SK-N-SH (cell line): ENCODE measurements around the gene RALA. TPM values are rescaled to one million over a fixed set of nuclear protein-coding genes. Genes with fewer than 3 reads are reported as not detected.

Experiments
- CTCF ChIA-PET: fragments of 300-600, 350-600 bp; formaldehyde crosslinking; extraction: SDS; loops from one replicate; lab custom pipeline; 2021; lab: Yijun Ruan, JAX
- POLR2A ChIA-PET: fragments of 350-600 bp; sonication (Branson Sonifier 250); formaldehyde crosslinking; extraction: SDS; loops from one replicate; lab custom pipeline; 2020; ENCODE audit warnings: antibody characterized with exemption, inconsistent platforms; lab: Yijun Ruan, JAX
- DNase-seq: peaks from one replicate; pipeline ENCODE4 v3.0.0; 2012
- H2AFZ ChIP-seq: fragments of 200-600 bp; sonication (generic); 2 replicates; pipeline ENCODE4 v1.8.1; 2016; ENCODE audit warnings: antibody characterized with exemption, mild to moderate bottlenecking, low read depth
- H3F3A ChIP-seq: fragments of 200-600 bp; sonication (generic); replicated peaks from 2 replicates; pipeline ENCODE3; 2016; ENCODE audit warnings: antibody characterized with exemption, mild to moderate bottlenecking; ENCODE audit not compliant: insufficient read depth
- H3K27ac ChIP-seq, 2 experiments: fragments of 200-500 bp in 1 of 2; fragments of 200-600 bp in 1 of 2; sonication (Bioruptor generic) in 1 of 2; sonication (generic), shearing (Covaris generic) in 1 of 2; 2 replicates each; pipeline versions ENCODE4 v1.5.1 to v1.6.1; 2014 to 2016; ENCODE audit warnings: low read depth in 2 of 2, inconsistent platforms in 1 of 2, low read length in 1 of 2, mild to moderate bottlenecking in 1 of 2, mixed read lengths in 1 of 2
- H3K27me3 ChIP-seq: fragments of 200-600 bp; sonication (generic), shearing (Covaris generic); 2 replicates; pipeline ENCODE4 v1.6.1; 2016; ENCODE audit warnings: mixed run types; ENCODE audit not compliant: insufficient read depth
- H3K36me3 ChIP-seq, 2 experiments: fragments of 200-500 bp in 1 of 2; fragments of 200-600 bp in 1 of 2; sonication (Bioruptor generic) in 1 of 2; sonication (generic) in 1 of 2; replicated peaks in 1 of 2; 2 replicates each; pipeline versions ENCODE3 to v1.5.1; 2014 to 2016; ENCODE audit warnings: low read length in 1 of 2, mild to moderate bottlenecking in 1 of 2; ENCODE audit not compliant: insufficient read depth in 2 of 2, control insufficient read depth in 1 of 2
- H3K4me1 ChIP-seq, 2 experiments: fragments of 200-500 bp in 1 of 2; fragments of 200-600 bp in 1 of 2; sonication (Bioruptor generic) in 1 of 2; sonication (generic), shearing (Covaris generic) in 1 of 2; 2 replicates each; pipeline versions ENCODE4 v1.5.1 to v1.6.1; 2014 to 2016; ENCODE audit warnings: low read depth in 1 of 2, low read length in 1 of 2, mixed run types in 1 of 2; ENCODE audit not compliant: insufficient read depth in 2 of 2, control insufficient read depth in 1 of 2
- H3K4me2 ChIP-seq: fragments of 200-600 bp; sonication (generic), shearing (Covaris generic); 2 replicates; pipeline ENCODE4 v1.6.1; 2017; ENCODE audit warnings: mixed run types
- H3K4me3 ChIP-seq, 2 experiments: fragments of 200-500 bp in 1 of 2; fragments of 200-600 bp in 1 of 2; sonication (Bioruptor generic) in 1 of 2; sonication (generic), shearing (Covaris generic) in 1 of 2; 2 replicates each; pipeline versions ENCODE4 v1.5.1 to v1.8.1; 2014 to 2016; ENCODE audit warnings: low read depth in 2 of 2, inconsistent platforms in 1 of 2, low read length in 1 of 2, mild to moderate bottlenecking in 1 of 2, mixed read lengths in 1 of 2, moderate library complexity in 1 of 2
- H3K79me2 ChIP-seq: fragments of 200-600 bp; sonication (generic); 2 replicates; pipeline ENCODE4 v1.8.1; 2017; ENCODE audit warnings: mild to moderate bottlenecking; ENCODE audit not compliant: insufficient read depth
- H3K9ac ChIP-seq: fragments of 200-600 bp; sonication (generic); 2 replicates; pipeline ENCODE4 v1.6.1; 2017; ENCODE audit warnings: mixed run types
- H3K9me2 ChIP-seq: fragments of 200-600 bp; sonication (generic); 2 replicates; pipeline ENCODE4 v1.6.1; 2017; ENCODE audit warnings: mixed run types
- H3K9me3 ChIP-seq: fragments of 200-600 bp; sonication (generic); 2 replicates; pipeline ENCODE4 v1.6.1; 2017; ENCODE audit warnings: mixed run types, mild to moderate bottlenecking, moderate library complexity
- H4K20me1 ChIP-seq: fragments of 200-600 bp; sonication (generic); 2 replicates; pipeline ENCODE4 v1.6.1; 2017; ENCODE audit warnings: mild to moderate bottlenecking, mixed run types; ENCODE audit not compliant: insufficient read depth
- CHD2 ChIP-seq: fragments of 150-350 bp; IDR thresholded peaks from 2 replicates; pipeline ENCODE4 v1.6.1; 2018; ENCODE audit warnings: low read length; ENCODE audit not compliant: partially characterized antibody
- EZH2phosphoT487 ChIP-seq: fragments of 200-600 bp; sonication (generic); IDR thresholded peaks from 2 replicates; pipeline ENCODE4 v1.6.1; 2017; ENCODE audit warnings: low read depth, mixed run types, mild to moderate bottlenecking, antibody characterized with exemption, moderate library complexity, borderline replicate concordance
- FOSL2 ChIP-seq: IDR thresholded peaks from 2 replicates; pipeline ENCODE4 v1.4.0; 2012; ENCODE audit warnings: low read depth, mild to moderate bottlenecking, moderate library complexity, borderline replicate concordance
- GABPA ChIP-seq: IDR thresholded peaks from 2 replicates; pipeline ENCODE4 v1.4.0; 2012; ENCODE audit warnings: low read depth, mild to moderate bottlenecking
- GATA2 ChIP-seq: sonication (generic); formaldehyde crosslinking; IDR thresholded peaks from 2 replicates; pipeline ENCODE4 v1.5.0; 2020; ENCODE audit warnings: mild to moderate bottlenecking, missing genetic modification reagents
- JUND ChIP-seq: IDR thresholded peaks from 2 replicates; pipeline ENCODE4 v1.4.0; 2012
- MEF2A ChIP-seq: IDR thresholded peaks from 2 replicates; pipeline ENCODE4 v1.4.0; 2012; ENCODE audit warnings: low read depth, borderline replicate concordance
- MXI1 ChIP-seq: IDR thresholded peaks from 2 replicates; pipeline ENCODE4 v1.6.1; 2012; ENCODE audit warnings: mild to moderate bottlenecking, low read depth, low read length, improper control_type of control experiment
- NFIC ChIP-seq: IDR thresholded peaks from 2 replicates; pipeline ENCODE4 v1.4.0; 2012; ENCODE audit warnings: borderline replicate concordance
- RCOR1 ChIP-seq: fragments of 150-350 bp; IDR thresholded peaks from 2 replicates; pipeline ENCODE4 v1.6.1; 2017; ENCODE audit warnings: antibody characterized with exemption, low read length
- RFX5 ChIP-seq: IDR thresholded peaks from 2 replicates; pipeline ENCODE4 v1.6.1; 2012; ENCODE audit warnings: mild to moderate bottlenecking, improper control_type of control experiment, low read length
- SMC3 ChIP-seq: IDR thresholded peaks from 2 replicates; pipeline ENCODE4 v1.6.1; 2012; ENCODE audit warnings: low read depth, low read length, improper control_type of control experiment
- TCF12 ChIP-seq: IDR thresholded peaks from 2 replicates; pipeline ENCODE4 v1.4.0; 2012
- YY1 ChIP-seq: IDR thresholded peaks from 2 replicates; pipeline ENCODE4 v1.4.0; 2012; ENCODE audit warnings: low read depth, mild to moderate bottlenecking
- WGBS: methylation state at CpG from one replicate; pipeline ENCODE4 v1.1.6; 2017; ENCODE audit warnings: low lambda C conversion rate; 5-methylcytosine and 5-hydroxymethylcytosine counted together
- polyA plus RNA-seq, 3 experiments: library from polyadenylated mRNA; depleted of rRNA; stranded (reverse); fragments of >200 nt; gene quantifications; 2 replicates each; pipeline ENCODE4 v1.2.3, GENCODE V29; 2012
- TF ChIP-seq, protein P1 (sequence below): fragments of 150-350 bp; IDR thresholded peaks from 2 replicates; pipeline ENCODE4 v1.6.1; 2017; ENCODE audit warnings: antibody characterized with exemption, low read length, low read depth, borderline replicate concordance
- TF ChIP-seq, protein P2 (sequence below): IDR thresholded peaks from 2 replicates; pipeline ENCODE4 v1.4.0; 2012; ENCODE audit warnings: low read depth, borderline replicate concordance
- TF ChIP-seq, protein P3 (sequence below): fragments of 200-600 bp; sonication (generic); IDR thresholded peaks from 2 replicates; pipeline ENCODE4 v1.6.1; 2017; ENCODE audit warnings: antibody characterized with exemption, mild to moderate bottlenecking, moderate library complexity
- TF ChIP-seq, protein P4 (sequence below): IDR thresholded peaks from 2 replicates; pipeline ENCODE4; 2012
- TF ChIP-seq, protein P5 (sequence below): IDR thresholded peaks from 2 replicates; pipeline ENCODE4 v1.4.0; 2012; ENCODE audit warnings: low read depth

Gene RALA
- polyA plus RNA-seq, 1 of the 3 experiments (the other 2 are of a cell fraction), result 29.0 TPM

DNA sequence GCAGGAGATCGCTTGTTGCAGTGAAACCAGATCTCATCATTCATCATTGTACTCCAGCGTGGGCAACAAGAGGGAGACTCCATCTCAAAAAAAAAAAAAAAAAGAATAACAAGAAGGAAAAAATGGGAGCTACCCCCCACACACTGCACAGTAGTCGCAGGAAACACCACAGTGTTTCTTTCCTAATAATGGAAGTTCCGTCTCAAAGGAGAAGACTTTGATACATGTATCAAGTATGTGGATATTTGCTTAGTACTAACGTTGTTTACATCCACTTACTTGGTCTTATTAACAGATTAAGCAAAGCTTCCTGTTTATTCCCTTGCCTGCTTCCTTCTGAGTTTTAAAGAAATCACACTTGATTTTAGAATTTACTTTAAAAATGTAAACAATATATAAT, 35.0 kb upstream of the RALA start:
- H3K9me2 ChIP-seq, result no peaks in the 10 kb centered on the region
- no peaks in the 10 kb centered on the region for H3K27me3 ChIP-seq
- no peak overlapping the region for H2AFZ ChIP-seq
- no peak for DNase-seq
- POLR2A ChIA-PET, result no interaction called here
- no peaks in the 10 kb centered on the region for H3K36me3 ChIP-seq
- CTCF ChIA-PET, result interaction anchor here (1.2 to 3.1 kb wide), 3 partner anchors 9 to 308 kb away, joined by 3 to 35 read pairs (median 11); no protein-coding TSS in a partner anchor
- H3K9me3 ChIP-seq, result no peaks in the 10 kb centered on the region
- H3K27ac ChIP-seq, result no peak overlapping the region; a peak in 1 of 4 replicates
- H3K4me2 ChIP-seq, result no peak overlapping the region
- 89% methylated on average over 5 of the region's 5 CpGs for WGBS
- H3K79me2 ChIP-seq, result no peaks in the 10 kb centered on the region
- peaks cover 0 to 11% of the 10 kb centered on the region in 2 experiments; a peak in 2 of 4 replicates for H3K4me1 ChIP-seq
- peaks cover 51% of the 10 kb centered on the region for H3F3A ChIP-seq
- TF ChIP-seq, protein P1, sequence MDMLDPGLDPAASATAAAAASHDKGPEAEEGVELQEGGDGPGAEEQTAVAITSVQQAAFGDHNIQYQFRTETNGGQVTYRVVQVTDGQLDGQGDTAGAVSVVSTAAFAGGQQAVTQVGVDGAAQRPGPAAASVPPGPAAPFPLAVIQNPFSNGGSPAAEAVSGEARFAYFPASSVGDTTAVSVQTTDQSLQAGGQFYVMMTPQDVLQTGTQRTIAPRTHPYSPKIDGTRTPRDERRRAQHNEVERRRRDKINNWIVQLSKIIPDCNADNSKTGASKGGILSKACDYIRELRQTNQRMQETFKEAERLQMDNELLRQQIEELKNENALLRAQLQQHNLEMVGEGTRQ, result no peak
- TF ChIP-seq, protein P2, sequence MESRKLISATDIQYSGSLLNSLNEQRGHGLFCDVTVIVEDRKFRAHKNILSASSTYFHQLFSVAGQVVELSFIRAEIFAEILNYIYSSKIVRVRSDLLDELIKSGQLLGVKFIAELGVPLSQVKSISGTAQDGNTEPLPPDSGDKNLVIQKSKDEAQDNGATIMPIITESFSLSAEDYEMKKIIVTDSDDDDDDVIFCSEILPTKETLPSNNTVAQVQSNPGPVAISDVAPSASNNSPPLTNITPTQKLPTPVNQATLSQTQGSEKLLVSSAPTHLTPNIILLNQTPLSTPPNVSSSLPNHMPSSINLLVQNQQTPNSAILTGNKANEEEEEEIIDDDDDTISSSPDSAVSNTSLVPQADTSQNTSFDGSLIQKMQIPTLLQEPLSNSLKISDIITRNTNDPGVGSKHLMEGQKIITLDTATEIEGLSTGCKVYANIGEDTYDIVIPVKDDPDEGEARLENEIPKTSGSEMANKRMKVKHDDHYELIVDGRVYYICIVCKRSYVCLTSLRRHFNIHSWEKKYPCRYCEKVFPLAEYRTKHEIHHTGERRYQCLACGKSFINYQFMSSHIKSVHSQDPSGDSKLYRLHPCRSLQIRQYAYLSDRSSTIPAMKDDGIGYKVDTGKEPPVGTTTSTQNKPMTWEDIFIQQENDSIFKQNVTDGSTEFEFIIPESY, result no peak
- no peak for TF ChIP-seq JUND
- TF ChIP-seq SMC3, result no peak
- no peak for TF ChIP-seq EZH2phosphoT487
- TF ChIP-seq, protein P3, sequence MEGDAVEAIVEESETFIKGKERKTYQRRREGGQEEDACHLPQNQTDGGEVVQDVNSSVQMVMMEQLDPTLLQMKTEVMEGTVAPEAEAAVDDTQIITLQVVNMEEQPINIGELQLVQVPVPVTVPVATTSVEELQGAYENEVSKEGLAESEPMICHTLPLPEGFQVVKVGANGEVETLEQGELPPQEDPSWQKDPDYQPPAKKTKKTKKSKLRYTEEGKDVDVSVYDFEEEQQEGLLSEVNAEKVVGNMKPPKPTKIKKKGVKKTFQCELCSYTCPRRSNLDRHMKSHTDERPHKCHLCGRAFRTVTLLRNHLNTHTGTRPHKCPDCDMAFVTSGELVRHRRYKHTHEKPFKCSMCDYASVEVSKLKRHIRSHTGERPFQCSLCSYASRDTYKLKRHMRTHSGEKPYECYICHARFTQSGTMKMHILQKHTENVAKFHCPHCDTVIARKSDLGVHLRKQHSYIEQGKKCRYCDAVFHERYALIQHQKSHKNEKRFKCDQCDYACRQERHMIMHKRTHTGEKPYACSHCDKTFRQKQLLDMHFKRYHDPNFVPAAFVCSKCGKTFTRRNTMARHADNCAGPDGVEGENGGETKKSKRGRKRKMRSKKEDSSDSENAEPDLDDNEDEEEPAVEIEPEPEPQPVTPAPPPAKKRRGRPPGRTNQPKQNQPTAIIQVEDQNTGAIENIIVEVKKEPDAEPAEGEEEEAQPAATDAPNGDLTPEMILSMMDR, result no peak
- no peak for TF ChIP-seq FOSL2
- no peak for TF ChIP-seq CHD2
- no peak for TF ChIP-seq RFX5
- no peak for TF ChIP-seq NFIC
- no peak for TF ChIP-seq YY1
- TF ChIP-seq, protein P4, sequence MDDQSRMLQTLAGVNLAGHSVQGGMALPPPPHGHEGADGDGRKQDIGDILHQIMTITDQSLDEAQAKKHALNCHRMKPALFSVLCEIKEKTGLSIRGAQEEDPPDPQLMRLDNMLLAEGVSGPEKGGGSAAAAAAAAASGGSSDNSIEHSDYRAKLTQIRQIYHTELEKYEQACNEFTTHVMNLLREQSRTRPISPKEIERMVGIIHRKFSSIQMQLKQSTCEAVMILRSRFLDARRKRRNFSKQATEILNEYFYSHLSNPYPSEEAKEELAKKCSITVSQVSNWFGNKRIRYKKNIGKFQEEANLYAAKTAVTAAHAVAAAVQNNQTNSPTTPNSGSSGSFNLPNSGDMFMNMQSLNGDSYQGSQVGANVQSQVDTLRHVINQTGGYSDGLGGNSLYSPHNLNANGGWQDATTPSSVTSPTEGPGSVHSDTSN, result no peak
- TF ChIP-seq RCOR1, result no peak
- TF ChIP-seq, protein P5, sequence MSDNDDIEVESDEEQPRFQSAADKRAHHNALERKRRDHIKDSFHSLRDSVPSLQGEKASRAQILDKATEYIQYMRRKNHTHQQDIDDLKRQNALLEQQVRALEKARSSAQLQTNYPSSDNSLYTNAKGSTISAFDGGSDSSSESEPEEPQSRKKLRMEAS, result no peak
- TF ChIP-seq GABPA, result no peak
- no peak for TF ChIP-seq MXI1
- no peak for TF ChIP-seq GATA2 (CRISPR knock-in tag)
- no peak for TF ChIP-seq TCF12
- no peak for TF ChIP-seq MEF2A
- no peaks in the 10 kb centered on the region for H4K20me1 ChIP-seq
- no peak overlapping the region for H3K4me3 ChIP-seq
- H3K9ac ChIP-seq, result no peak overlapping the region
